AG04450 (cell line): Measurements from ENCODE around the gene EIF3C. TPM values are rescaled to one million over a fixed set of nuclear protein-coding genes. Genes with fewer than 3 reads are reported as not detected.
"Not testable (repeated sequence)": the region's sequence is repeated elsewhere in the genome, so short reads cannot be mapped to it uniquely, and the experiment has no call there.

Experiments used
- CTCF ChIA-PET: fragments of 300-600, 350-600 bp; formaldehyde crosslinking; extraction: SDS; loops from one replicate; lab custom pipeline; 2022; ENCODE audit warnings: antibody characterized with exemption, inconsistent platforms; lab: Charles Lee
- POLR2A ChIA-PET: fragments of 350-600 bp; formaldehyde crosslinking; extraction: SDS; loops from one replicate; lab custom pipeline; 2021; ENCODE audit warnings: antibody characterized with exemption, inconsistent platforms; lab: Yijun Ruan, JAX
- DNase-seq: peaks from one replicate; pipeline ENCODE4 v3.0.0-alpha.2; 2011; ENCODE audit warnings: low read depth, low spot score
- H3K27ac ChIP-seq: one replicate; pipeline ENCODE4 v1.5.1; 2012; ENCODE audit warnings: low read depth, low read length, control low read depth
- H3K27me3 ChIP-seq: one replicate; pipeline ENCODE4 v1.6.0; 2012; ENCODE audit warnings: low read length; ENCODE audit not compliant: control insufficient read depth, insufficient read depth
- H3K4me3 ChIP-seq: 2 replicates; pipeline ENCODE4 v1.5.1; 2011; ENCODE audit warnings: mild to moderate bottlenecking, low read depth, low read length, control low read depth
- H3K9me3 ChIP-seq: 2 replicates; pipeline ENCODE4 v1.5.1; 2012; ENCODE audit warnings: low read length; ENCODE audit not compliant: control insufficient read depth, insufficient read depth
- polyA plus RNA-seq: library from polyadenylated mRNA; depleted of rRNA; stranded (reverse); fragments of >200 nt; gene quantifications from 2 replicates; pipeline ENCODE4 v1.2.3, GENCODE V29; 2011

Gene EIF3C
- polyA plus RNA-seq, 1 experiment: 265 TPM

GRCh38 chr16:28704246-28704645 lies 7.0 kb upstream of the EIF3C start:
- DNase-seq, CTCF ChIA-PET, H3K4me3 ChIP-seq, H3K27me3 ChIP-seq, H3K9me3 ChIP-seq, POLR2A ChIA-PET, H3K27ac ChIP-seq: not testable (repeated sequence)

DNA sequence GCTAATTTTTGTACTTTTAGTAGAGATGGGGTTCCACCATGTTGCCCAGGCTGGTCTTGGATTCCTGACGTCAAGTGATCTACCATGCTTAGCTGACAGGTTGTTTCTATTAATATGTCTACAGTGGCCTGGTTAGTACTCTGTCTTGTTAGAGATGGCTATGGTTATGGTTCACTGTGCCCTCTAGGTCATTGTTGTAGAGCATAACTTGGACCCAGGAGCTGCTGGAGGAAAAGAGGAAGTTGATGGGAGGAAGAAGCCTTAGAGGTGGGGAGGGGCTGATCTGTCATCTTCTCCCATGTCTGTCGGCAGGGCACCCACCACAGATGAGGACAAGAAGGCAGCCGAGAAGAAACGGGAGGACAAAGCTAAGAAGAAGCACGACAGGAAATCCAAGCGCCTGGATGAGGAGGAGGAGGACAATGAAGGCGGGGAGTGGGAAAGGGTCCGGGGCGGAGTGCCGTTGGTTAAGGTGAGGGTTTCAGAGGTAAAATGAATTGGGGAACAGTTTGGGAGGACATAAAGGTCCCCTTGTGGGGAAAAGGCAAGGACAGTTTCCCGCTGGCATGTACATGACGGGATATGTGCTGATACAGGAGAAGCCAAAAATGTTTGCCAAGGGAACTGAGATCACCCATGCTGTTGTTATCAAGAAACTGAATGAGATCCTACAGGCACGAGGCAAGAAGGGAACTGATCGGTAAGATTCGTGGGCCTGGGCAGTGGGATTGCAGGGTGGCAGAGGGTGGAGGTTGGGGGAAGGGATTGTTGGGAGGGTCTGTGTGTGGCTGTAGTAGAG lies 11.8 kb downstream of the EIF3C start:
- H3K4me3 ChIP-seq, H3K27ac ChIP-seq, POLR2A ChIA-PET, DNase-seq, CTCF ChIA-PET, H3K9me3 ChIP-seq, H3K27me3 ChIP-seq: not testable (repeated sequence)

GRCh38 chr16:28731253-28731652 lies 20.0 kb downstream of the EIF3C start:
- H3K4me3 ChIP-seq, CTCF ChIA-PET, H3K27me3 ChIP-seq, DNase-seq, H3K27ac ChIP-seq, H3K9me3 ChIP-seq, POLR2A ChIA-PET: not testable (repeated sequence)

DNA sequence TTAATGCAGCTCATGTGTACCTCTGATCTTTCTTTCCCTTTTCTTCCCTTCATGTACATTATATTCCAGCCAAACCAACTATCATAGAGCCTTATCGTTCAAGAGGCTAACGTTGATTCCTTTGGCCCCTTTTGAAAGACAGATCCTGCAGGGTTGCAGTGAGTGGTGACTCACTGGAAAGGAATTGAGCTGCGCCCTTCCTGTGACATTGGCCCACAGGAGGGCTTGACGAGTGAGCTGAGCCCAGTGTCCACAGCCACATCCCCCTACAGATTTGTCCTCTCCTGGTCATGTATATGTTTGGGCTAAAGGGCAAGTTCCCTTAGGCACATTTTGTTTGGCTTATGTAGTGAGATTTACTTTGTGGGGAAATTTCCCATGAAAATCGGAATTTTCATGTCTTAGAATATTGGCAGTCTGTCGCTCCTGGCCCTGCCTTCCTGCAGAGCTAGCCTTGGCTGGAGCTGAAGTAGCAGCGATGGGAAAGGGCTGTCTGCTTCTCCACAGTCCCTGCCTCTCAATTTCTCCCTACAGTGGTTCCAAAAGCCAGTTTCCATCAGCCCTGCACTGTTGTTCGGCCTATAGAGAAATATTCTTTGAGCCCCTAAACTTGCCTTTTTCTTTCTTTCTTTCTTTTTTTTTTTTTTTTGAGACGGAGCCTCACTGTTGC lies 21.3 kb downstream of the EIF3C start:
- POLR2A ChIA-PET, DNase-seq, H3K27me3 ChIP-seq, H3K9me3 ChIP-seq, CTCF ChIA-PET, H3K4me3 ChIP-seq, H3K27ac ChIP-seq: not testable (repeated sequence)

DNA sequence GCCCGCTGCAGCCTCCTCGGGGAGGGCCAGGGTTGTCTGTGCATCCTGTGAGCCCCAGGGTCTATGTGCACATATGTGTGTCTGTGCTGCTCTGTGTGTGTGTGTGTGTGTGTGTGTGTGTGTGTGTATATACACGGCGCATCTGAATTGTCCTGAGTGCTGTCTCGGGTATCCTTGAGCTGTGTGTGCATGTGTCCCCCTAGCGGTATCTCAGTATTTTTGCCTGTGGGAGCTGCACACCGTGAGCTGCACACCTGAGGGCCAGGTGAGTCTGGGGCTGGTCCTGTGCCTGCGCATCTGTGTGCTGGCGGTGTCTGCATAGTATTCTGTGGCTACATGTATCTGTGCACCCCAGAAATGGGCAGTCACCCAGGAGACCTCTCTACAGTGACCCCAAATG lies 28.5 kb downstream of the EIF3C start:
- H3K27me3 ChIP-seq, DNase-seq, H3K9me3 ChIP-seq, POLR2A ChIA-PET, H3K4me3 ChIP-seq, H3K27ac ChIP-seq: not testable (repeated sequence)
- CTCF ChIA-PET: interaction anchor here (0.7 kb wide), 1 partner anchor 476 kb away, joined by 3 read pairs; no protein-coding TSS in a partner anchor

DNA sequence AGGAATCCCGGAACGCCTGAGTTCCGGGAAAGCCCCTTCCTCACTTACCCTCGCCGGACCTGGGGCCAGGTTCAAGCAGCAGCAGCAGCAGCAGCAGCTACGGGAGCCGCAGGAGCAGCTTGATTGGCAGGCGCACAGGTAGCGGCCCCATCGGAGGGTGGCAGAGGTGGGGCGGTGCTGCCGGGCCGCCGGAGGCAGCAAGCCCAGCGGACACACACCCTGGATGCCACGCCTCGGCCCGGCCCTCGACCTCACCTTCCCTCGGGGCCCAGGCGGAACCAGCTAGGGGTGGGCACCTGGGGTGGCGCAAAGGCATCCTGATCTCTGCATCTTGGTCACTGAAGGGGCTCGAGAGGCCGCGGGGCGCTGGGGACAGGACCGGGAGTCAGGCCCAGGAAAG lies 29.4 kb downstream of the EIF3C start:
- CTCF ChIA-PET, H3K27me3 ChIP-seq, H3K9me3 ChIP-seq, DNase-seq, H3K4me3 ChIP-seq, POLR2A ChIA-PET, H3K27ac ChIP-seq: not testable (repeated sequence)

- CTCF ChIA-PET, H3K27ac ChIP-seq, POLR2A ChIA-PET, DNase-seq, H3K4me3 ChIP-seq, H3K9me3 ChIP-seq, H3K27me3 ChIP-seq: not testable (repeated sequence)
Measured at GRCh38 chr16:28741295-28741694, 30.0 kb downstream of the EIF3C start.

DNA sequence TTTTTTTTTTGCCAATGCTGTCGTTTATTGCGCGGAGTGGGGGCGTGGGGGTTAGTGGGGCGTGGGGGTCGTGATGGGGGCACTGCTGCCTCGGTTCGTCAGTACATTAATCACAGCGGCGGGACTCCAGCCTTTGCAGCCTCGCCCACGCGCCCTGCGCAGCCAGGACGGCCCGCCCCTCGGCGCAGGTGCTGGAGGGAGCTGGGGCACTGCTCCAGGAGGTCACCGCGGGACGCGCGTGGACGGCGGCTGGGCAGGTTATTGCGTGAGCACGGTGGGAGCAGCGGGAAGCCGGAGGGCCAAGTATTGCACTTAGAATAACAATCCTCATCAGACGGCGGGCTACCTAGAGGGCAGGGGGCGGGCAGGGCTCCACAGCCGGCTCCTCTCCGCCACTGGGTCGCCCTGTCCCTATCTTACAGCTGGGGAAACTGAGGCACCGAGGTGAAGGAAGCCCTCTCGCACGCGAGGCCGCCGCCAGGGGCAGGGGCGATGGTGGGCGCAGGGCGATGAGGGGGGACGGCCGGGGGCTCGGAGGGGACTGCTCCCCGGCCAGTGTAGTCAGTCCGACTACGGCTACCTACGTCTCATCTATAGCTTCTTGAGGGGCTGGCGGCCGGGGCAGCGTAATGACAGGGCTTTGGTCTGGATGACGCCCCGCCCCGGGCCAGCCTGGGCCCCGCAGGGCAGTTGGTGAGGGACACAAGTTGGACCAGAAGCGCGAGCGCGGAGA lies 35.5 kb downstream of the EIF3C start:
- not testable (repeated sequence) for H3K9me3 ChIP-seq

GRCh38 chr16:28749997-28750465 lies 38.8 kb downstream of the EIF3C start:
- H3K9me3 ChIP-seq, H3K4me3 ChIP-seq, H3K27me3 ChIP-seq, CTCF ChIA-PET, H3K27ac ChIP-seq, POLR2A ChIA-PET, DNase-seq: not testable (repeated sequence)

More for the DNA sequence above, 35.5 kb downstream of the EIF3C start:
- DNase-seq, H3K27me3 ChIP-seq, CTCF ChIA-PET, H3K4me3 ChIP-seq, POLR2A ChIA-PET, H3K27ac ChIP-seq: not testable (repeated sequence)

DNA sequence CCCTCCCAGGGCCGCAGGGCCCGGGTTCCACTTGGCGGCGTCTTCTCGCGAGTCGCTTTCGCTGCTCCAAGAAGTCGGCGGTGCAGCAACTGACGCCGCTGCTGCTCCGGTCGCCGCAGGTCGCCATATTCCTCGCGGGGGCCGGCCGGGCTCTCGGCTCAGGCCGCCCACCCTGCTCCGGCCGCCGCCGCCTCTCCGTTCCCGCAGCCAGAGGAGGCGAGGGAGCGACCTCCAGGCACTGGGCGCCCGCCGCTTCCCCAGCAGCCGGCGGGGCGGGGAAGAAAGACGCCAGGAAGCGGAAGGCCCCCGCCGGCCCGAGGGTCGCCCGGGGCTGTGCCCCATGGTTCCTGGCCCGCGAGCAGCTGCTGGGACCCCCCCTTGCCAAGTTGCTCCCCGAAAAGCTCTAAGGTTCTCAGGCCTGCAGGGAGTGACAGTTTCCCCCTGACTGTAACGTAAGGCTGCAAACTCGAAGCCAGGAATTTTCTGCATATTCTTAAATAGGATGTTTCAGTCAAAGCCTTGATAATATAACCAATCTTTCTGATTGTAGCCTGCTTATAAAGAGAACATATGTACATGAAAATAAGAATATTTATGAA lies 39.3 kb downstream of the EIF3C start:
- POLR2A ChIA-PET: not testable (repeated sequence)

GRCh38 chr16:28751487-28751886 lies 40.2 kb downstream of the EIF3C start, which contains the start of gene NPIPB9:
Gene NPIPB9, plus strand, starts transcription at chr16:28751787.
- POLR2A ChIA-PET, H3K27ac ChIP-seq, CTCF ChIA-PET, DNase-seq, H3K9me3 ChIP-seq, H3K27me3 ChIP-seq, H3K4me3 ChIP-seq: not testable (repeated sequence)

More for the DNA sequence above, 39.3 kb downstream of the EIF3C start:
- DNase-seq, H3K4me3 ChIP-seq, H3K9me3 ChIP-seq, CTCF ChIA-PET, H3K27ac ChIP-seq, H3K27me3 ChIP-seq: not testable (repeated sequence)
